Erythroblast (primary cell): Measurements from ENCODE around the gene SHISAL1.

Experiments
- GATA1 ChIP-seq: IDR thresholded peaks from 2 replicates; pipeline ENCODE4 v1.6.1; 2011; ENCODE audit warnings: low read depth, mild to moderate bottlenecking, control low read depth, low read length, moderate library complexity
- POLR2A ChIP-seq: IDR thresholded peaks from 2 replicates; pipeline ENCODE4 v1.6.1; 2011; ENCODE audit warnings: mild to moderate bottlenecking, low read length

GRCh38 chr22:44301039-44301438, 11.7 kb downstream of the SHISAL1 start:
- TF ChIP-seq POLR2A (no peak), GATA1 (no peak)
